Measurements from ENCODE around the gene AK2. TPM values are rescaled to one million over a fixed set of nuclear protein-coding genes. Genes with fewer than 3 reads are reported as not detected.

The AK2 gene
- 286 and 390 TPM in 2 replicates for total RNA-seq (2022)
- Bru-seq, nascent RNA: percentile 97 among the genes with signal in this experiment
- BruChase-seq, experiment 1, labeled RNA remaining after a 6-hour chase: percentile 94 among the genes with signal in this experiment
- BruChase-seq, experiment 2, labeled RNA remaining after a 2-hour chase: percentile 95 among the genes with signal in this experiment
- long read RNA-seq, transcript AK2-206 (5 exons, 811 nt): minor isoform, 13 of 720 reads
- long read RNA-seq, transcript AK2-208 (5 exons, 920 nt): minor isoform, 13 of 720 reads
- long read RNA-seq, transcript AK2-202 (7 exons, 3,586 nt): minor isoform, 231 of 720 reads
- long read RNA-seq, transcript AK2-201 (6 exons, 1,021 nt): major isoform, 349 of 720 reads
- long read RNA-seq, partial matches to known transcripts: 7 of 720 reads
- long read RNA-seq, other reads (novel, unspliced or antisense): 86 of 720 reads

GRCh38 chr1:33036526-33037503, at the start of gene AK2:
AK2 (minus strand) TSS chr1:33036883; CDS start chr1:33036828, 55 bp downstream.
- BruUV-seq (replicated peaks): TSS peak; percentile 81
- Mint-ChIP-seq H3K27ac (ENCODE audit: low read depth, unreplicated experiment) (peak within 1 kb of the TSS; percentile 95), H3K27me3 (ENCODE audit: insufficient read depth, unreplicated experiment) (no peaks in the 10 kb centered on the region), H3K36me3 (ENCODE audit: insufficient read depth, unreplicated experiment) (peaks cover 27% of the 10 kb centered on the region), H3K4me1 (ENCODE audit: insufficient read depth, unreplicated experiment) (peaks cover 26% of the 10 kb centered on the region), H3K9me3 (ENCODE audit: unreplicated experiment) (no peaks in the 10 kb centered on the region), H3K4me3 (ENCODE audit: unreplicated experiment) (peak within 1 kb of the TSS; percentile 98)
- intact Hi-C loops (cut with micrococcal nuclease): loop anchor here (2.0 to 5.0 kb wide), 2 partner anchors 14 to 45 kb away; partner anchors contain the start of gene AZIN2
- DNase-seq (ENCODE audit: unreplicated experiment): peak; percentile 99
- ChIA-PET CTCF (interaction anchor here (1.9 kb wide), 1 partner anchor 30 kb away, joined by 7 read pairs; no protein-coding TSS in a partner anchor), POLR2A (interaction anchor here (0.6 to 4.8 kb wide), 6 partner anchors 7 to 72 kb away, joined by 4 to 31 read pairs (median 12); partner anchors contain the start of gene RNF19B)
- TF ChIP-seq CTCF (IDR thresholded peaks at IDR 0.05; ENCODE audit: unreplicated experiment): no peak

GRCh38 chr1:33086384-33086850, 49.7 kb upstream of the AK2 start:
- ChIA-PET POLR2A (interaction anchor here (0.9 to 1.7 kb wide), 7 partner anchors 51 to 374 kb away, joined by 3 to 5 read pairs (median 4); partner anchors contain the start of genes RNF19B and YARS1), CTCF (interaction anchor here (0.6 to 6.7 kb wide), 39 partner anchors 9 to 686 kb away, joined by 3 to 58 read pairs (median 4); no protein-coding TSS in a partner anchor)
- Mint-ChIP-seq H3K9me3 (ENCODE audit: unreplicated experiment) (no peaks in the 10 kb centered on the region), H3K27ac (ENCODE audit: low read depth, unreplicated experiment) (no peak overlapping the region), H3K4me3 (ENCODE audit: unreplicated experiment) (no peak overlapping the region), H3K4me1 (ENCODE audit: insufficient read depth, unreplicated experiment) (peaks cover 14% of the 10 kb centered on the region), H3K27me3 (ENCODE audit: insufficient read depth, unreplicated experiment) (no peaks in the 10 kb centered on the region), H3K36me3 (ENCODE audit: insufficient read depth, unreplicated experiment) (peaks cover 6% of the 10 kb centered on the region)
- BruUV-seq (replicated peaks): no TSS peak
- intact Hi-C loops (cut with micrococcal nuclease): loop anchor here (1.0 to 10.0 kb wide), 5 partner anchors 153 to 682 kb away; no protein-coding TSS in a partner anchor
- TF ChIP-seq CTCF (IDR thresholded peaks at IDR 0.05; ENCODE audit: unreplicated experiment): peak; percentile 84
- DNase-seq (ENCODE audit: unreplicated experiment): peak; percentile 80

GRCh38 chr1:33085332-33085731, 48.6 kb upstream of the AK2 start:
- CTCF ChIA-PET: interaction anchor here (0.9 to 6.7 kb wide), 19 partner anchors 10 to 372 kb away, joined by 3 to 58 read pairs (median 5); no protein-coding TSS in a partner anchor
- H3K27me3 Mint-ChIP-seq (ENCODE audit: insufficient read depth, unreplicated experiment): no peaks in the 10 kb centered on the region
- H3K9me3 Mint-ChIP-seq (ENCODE audit: unreplicated experiment): no peaks in the 10 kb centered on the region
- POLR2A ChIA-PET: interaction anchor here (1.1 to 1.5 kb wide), 2 partner anchors 50 to 144 kb away, joined by 3 to 5 read pairs; no protein-coding TSS in a partner anchor
- no peaks in the 10 kb centered on the region for H3K36me3 Mint-ChIP-seq (ENCODE audit: insufficient read depth, unreplicated experiment)
- peaks cover 17% of the 10 kb centered on the region for H3K4me1 Mint-ChIP-seq (ENCODE audit: insufficient read depth, unreplicated experiment)
- DNase-seq (ENCODE audit: unreplicated experiment): no peak
- BruUV-seq (replicated peaks): no TSS peak
- no peak overlapping the region for H3K4me3 Mint-ChIP-seq (ENCODE audit: unreplicated experiment)
- intact Hi-C loops (cut with micrococcal nuclease): loop anchor here (5.0 to 10.0 kb wide), 3 partner anchors 301 to 681 kb away; no protein-coding TSS in a partner anchor
- no peak overlapping the region for H3K27ac Mint-ChIP-seq (ENCODE audit: low read depth, unreplicated experiment)
- TF ChIP-seq CTCF (IDR thresholded peaks at IDR 0.05; ENCODE audit: unreplicated experiment): no peak
